Measurements from ENCODE around the gene ZNF500.

DNA sequence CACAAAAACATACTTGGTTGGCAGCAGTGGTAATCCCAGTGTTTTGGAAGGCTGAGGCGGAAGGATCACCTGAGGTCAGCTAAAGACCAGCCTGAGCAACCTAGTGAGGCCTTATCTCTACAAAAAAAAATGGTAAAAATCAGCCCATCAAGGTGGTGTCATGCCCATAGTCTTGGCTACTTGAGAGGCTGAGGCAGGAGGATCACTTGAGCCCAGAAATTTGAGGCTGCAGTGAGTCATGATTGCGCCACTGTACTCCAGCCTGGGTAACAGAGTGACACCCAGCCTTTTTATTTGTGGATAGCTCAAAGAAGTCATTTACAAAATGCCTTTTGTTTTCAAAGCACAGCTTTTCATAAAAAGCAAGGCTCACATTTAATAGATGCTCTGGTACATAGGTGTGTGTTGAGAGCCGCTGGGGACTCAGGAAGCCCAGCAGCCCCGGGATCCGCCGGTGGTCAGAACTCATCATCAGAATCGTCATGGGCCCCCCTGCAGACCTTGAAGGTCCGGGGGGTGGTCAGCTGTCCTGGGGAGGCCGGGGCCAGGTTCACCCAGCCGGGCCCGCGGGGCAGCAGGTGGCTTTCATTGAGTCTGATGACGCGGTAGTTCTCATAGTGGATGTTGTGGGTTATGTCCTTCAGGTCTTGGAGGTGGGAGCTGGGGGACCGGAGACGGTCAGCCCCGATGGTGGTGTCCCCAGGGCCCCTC is 10.5 kb upstream of the ZNF500 start:
- TF ChIP-seq, protein P1, sequence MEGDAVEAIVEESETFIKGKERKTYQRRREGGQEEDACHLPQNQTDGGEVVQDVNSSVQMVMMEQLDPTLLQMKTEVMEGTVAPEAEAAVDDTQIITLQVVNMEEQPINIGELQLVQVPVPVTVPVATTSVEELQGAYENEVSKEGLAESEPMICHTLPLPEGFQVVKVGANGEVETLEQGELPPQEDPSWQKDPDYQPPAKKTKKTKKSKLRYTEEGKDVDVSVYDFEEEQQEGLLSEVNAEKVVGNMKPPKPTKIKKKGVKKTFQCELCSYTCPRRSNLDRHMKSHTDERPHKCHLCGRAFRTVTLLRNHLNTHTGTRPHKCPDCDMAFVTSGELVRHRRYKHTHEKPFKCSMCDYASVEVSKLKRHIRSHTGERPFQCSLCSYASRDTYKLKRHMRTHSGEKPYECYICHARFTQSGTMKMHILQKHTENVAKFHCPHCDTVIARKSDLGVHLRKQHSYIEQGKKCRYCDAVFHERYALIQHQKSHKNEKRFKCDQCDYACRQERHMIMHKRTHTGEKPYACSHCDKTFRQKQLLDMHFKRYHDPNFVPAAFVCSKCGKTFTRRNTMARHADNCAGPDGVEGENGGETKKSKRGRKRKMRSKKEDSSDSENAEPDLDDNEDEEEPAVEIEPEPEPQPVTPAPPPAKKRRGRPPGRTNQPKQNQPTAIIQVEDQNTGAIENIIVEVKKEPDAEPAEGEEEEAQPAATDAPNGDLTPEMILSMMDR (conservative IDR thresholded peaks at IDR 0.05) = no peak
- no peak for TF ChIP-seq ZFX (IDR thresholded peaks at IDR 0.05)
